CD14-positive monocyte (primary cell): Measurements from ENCODE around the gene EPPIN. TPM values are rescaled to one million over a fixed set of nuclear protein-coding genes. Genes with fewer than 3 reads are reported as not detected.

Experiments used
- DNase-seq, 3 donors: peaks; one replicate each; pipeline ENCODE4 v3.0.0-alpha.2; 2011 to 2022
- H2AFZ ChIP-seq: 2 replicates; pipeline ENCODE4 v1.6.0; 2012; ENCODE audit warnings: mild to moderate bottlenecking, low read depth, low read length, inconsistent platforms; ENCODE audit not compliant: insufficient read depth, poor library complexity, severe bottlenecking
- H3K27ac ChIP-seq, 2 donors: 1 replicate in 1 of 2; 2 replicates in 1 of 2; pipeline ENCODE4 v1.5.1; 2012 to 2013; ENCODE audit warnings: low read length in 2 of 2, control low read depth in 1 of 2, inconsistent platforms in 1 of 2, low read depth in 1 of 2, mild to moderate bottlenecking in 1 of 2
- H3K27me3 ChIP-seq, 2 donors: one replicate each; pipeline versions ENCODE4 v1.6.0 to v1.6.1; 2011 to 2013; ENCODE audit warnings: low read length in 2 of 2; ENCODE audit not compliant: control insufficient read depth in 2 of 2, insufficient read depth in 2 of 2
- H3K36me3 ChIP-seq, 2 donors: replicated peaks in 1 of 2; 1 replicate in 1 of 2; 2 replicates in 1 of 2; pipeline versions ENCODE4 v1.5.1 to v1.6.1; 2012 to 2013; ENCODE audit warnings: low read length in 2 of 2, control low read depth in 1 of 2, inconsistent platforms in 1 of 2, mild to moderate bottlenecking in 1 of 2; ENCODE audit not compliant: insufficient read depth in 2 of 2, control insufficient read depth in 1 of 2
- H3K4me1 ChIP-seq, 2 donors: 1 replicate in 1 of 2; 2 replicates in 1 of 2; pipeline versions ENCODE4 v1.5.1 to v1.6.1; 2012 to 2013; ENCODE audit warnings: low read length in 2 of 2, control low read depth in 1 of 2, inconsistent platforms in 1 of 2, mild to moderate bottlenecking in 1 of 2, moderate library complexity in 1 of 2; ENCODE audit not compliant: insufficient read depth in 2 of 2, control insufficient read depth in 1 of 2
- H3K4me2 ChIP-seq: replicated peaks from 2 replicates; pipeline ENCODE3; 2012; ENCODE audit warnings: low read length, moderate library complexity, mild to moderate bottlenecking; ENCODE audit not compliant: poor library complexity, severe bottlenecking; ENCODE audit errors: extremely low read depth
- H3K4me3 ChIP-seq, 3 experiments: fragments of 200-600 bp in 1 of 3; sonication (generic) in 1 of 3; replicated peaks in 1 of 3; 1 replicate in 2 of 3; 2 replicates in 1 of 3; pipeline ENCODE4 v1.5.1; 2011 to 2013; ENCODE audit warnings: low read length in 3 of 3, mild to moderate bottlenecking in 3 of 3, control low read depth in 2 of 3, low read depth in 2 of 3, inconsistent platforms in 1 of 3, moderate library complexity in 1 of 3
- H3K79me2 ChIP-seq: 2 replicates; pipeline ENCODE4 v1.6.0; 2012; ENCODE audit warnings: mild to moderate bottlenecking, control low read depth, inconsistent platforms, low read length, moderate library complexity; ENCODE audit not compliant: insufficient read depth
- H3K9ac ChIP-seq: 2 replicates; pipeline ENCODE4 v1.6.0; 2017; ENCODE audit warnings: low read length, mild to moderate bottlenecking; ENCODE audit not compliant: insufficient read depth, poor library complexity, severe bottlenecking
- H3K9me3 ChIP-seq, 2 donors: replicated peaks in 1 of 2; 1 replicate in 1 of 2; 2 replicates in 1 of 2; pipeline versions ENCODE4 v1.5.1 to v1.6.1; 2012 to 2013; ENCODE audit warnings: low read length in 2 of 2, control low read depth in 1 of 2; ENCODE audit not compliant: control insufficient read depth in 1 of 2, insufficient read depth in 1 of 2
- H4K20me1 ChIP-seq: 2 replicates; pipeline ENCODE4 v1.6.0; 2012; ENCODE audit warnings: mild to moderate bottlenecking, low read length, control low read depth, moderate library complexity; ENCODE audit not compliant: insufficient read depth
- H3K27ac Mint-ChIP-seq, 7 donors: one replicate each; pipeline ENCODE4 v1.8.0; 2020; ENCODE audit warnings: mild to moderate bottlenecking in 7 of 7, mixed read lengths in 7 of 7, moderate library complexity in 6 of 7, inconsistent platforms in 2 of 7
- H3K27me3 Mint-ChIP-seq, 3 donors: one replicate each; pipeline ENCODE4 v1.8.0; 2021 to 2022; ENCODE audit warnings: low read depth in 3 of 3, mild to moderate bottlenecking in 3 of 3, mixed read lengths in 3 of 3, moderate library complexity in 3 of 3, inconsistent platforms in 1 of 3
- H3K36me3 Mint-ChIP-seq, 2 donors: one replicate each; pipeline ENCODE4 v1.8.0; 2020; ENCODE audit warnings: mixed read lengths in 2 of 2, inconsistent platforms in 1 of 2, mild to moderate bottlenecking in 1 of 2
- H3K4me1 Mint-ChIP-seq: one replicate; pipeline ENCODE4 v1.8.0; 2020; ENCODE audit warnings: mild to moderate bottlenecking, mixed read lengths
- H3K4me3 Mint-ChIP-seq, 2 donors: one replicate each; pipeline ENCODE4 v1.8.0; 2020; ENCODE audit warnings: mild to moderate bottlenecking in 2 of 2, mixed read lengths in 2 of 2, moderate library complexity in 1 of 2
- H3K9me3 Mint-ChIP-seq, 7 donors: one replicate each; pipeline ENCODE4 v1.8.0; 2020 to 2022; ENCODE audit warnings: mixed read lengths in 7 of 7, mild to moderate bottlenecking in 6 of 7, moderate library complexity in 6 of 7, inconsistent platforms in 2 of 7
- WGBS: methylation state at CpG from one replicate; pipeline ENCODE4 v1.1.5; 2013; ENCODE audit warnings: missing lambda C conversion rate; ENCODE audit not compliant: insufficient coverage; 5-methylcytosine and 5-hydroxymethylcytosine counted together
- intact Hi-C, 2 donors: fragments of 100-400 bp; cut with micrococcal nuclease; formaldehyde crosslinking; loops; one replicate each; pipeline versions ENCODE4 v1.15.0 to v1.15.1; 2023
- polyA plus RNA-seq, 3 donors: library from polyadenylated mRNA; depleted of rRNA in 1 of 3; unstranded in 2 of 3; stranded (reverse) in 1 of 3; fragments of 300-500 nt in 2 of 3; fragments of >200 nt in 1 of 3; fragmentation: Illumina TruSeq in 2 of 3; gene quantifications; 1 replicate in 2 of 3; 2 replicates in 1 of 3; pipeline ENCODE4 v1.2.3, GENCODE V29; 2012 to 2021
- TF ChIP-seq, protein P1 (sequence below): fragments of 200-600 bp; IDR thresholded peaks from one replicate; pipeline ENCODE4 v1.8.0; 2022; ENCODE audit warnings: antibody characterized with exemption, mild to moderate bottlenecking

The EPPIN gene
- polyA plus RNA-seq, 3 donors = not detected

DNA sequence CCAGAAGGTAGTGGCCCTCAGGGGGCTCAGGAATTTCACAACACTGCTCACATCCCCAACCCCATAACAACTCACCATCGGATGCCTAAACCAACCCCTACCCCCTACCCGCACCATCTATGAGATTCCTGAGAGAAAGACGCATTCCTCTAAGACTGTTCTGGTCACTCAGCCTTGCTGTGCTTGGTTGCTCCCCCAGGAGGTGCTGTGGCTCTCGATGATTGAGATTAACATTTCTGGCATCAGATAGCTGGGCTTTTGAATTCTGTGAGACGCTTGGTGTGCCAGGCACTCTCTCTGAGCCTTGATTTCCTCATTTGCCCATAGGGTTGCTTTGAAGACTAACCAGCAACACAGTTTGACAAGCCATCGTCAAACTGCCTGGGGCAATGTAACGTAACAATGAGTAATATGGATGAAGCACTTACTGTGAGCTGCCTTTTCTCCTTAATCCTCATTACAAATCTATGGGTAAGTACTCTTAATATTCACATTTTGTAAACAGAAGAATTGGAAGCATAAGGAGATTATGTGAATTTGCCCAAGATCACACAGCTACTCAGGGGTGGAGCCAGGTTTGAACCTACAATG, 8.9 kb downstream of the EPPIN start:
- no peaks in the 10 kb centered on the region for H3K36me3 Mint-ChIP-seq

DNA sequence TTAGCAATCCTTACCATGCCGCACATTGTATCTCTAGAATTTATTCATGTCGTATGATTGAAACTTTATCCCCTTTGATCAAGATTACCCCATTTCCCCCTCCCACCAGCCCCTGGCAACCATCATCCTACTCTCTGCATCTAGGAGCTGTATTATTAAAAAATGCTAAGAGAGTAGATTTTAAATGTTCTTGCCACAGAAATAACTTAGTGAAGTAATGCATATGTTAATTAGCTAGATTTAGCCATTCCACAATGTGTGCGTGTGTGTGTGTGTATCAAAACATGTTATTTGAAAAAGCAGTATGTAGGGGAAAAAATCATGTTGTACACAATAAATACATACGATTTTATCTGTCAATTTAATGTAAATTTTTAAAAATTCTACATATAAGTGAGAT, 19.9 kb downstream of the EPPIN start:
- no CpG with 5 or more reads among the region's 4 CpGs for WGBS

More for the DNA sequence above, 8.9 kb downstream of the EPPIN start:
- no peak overlapping the region for H3K4me3 ChIP-seq
- no peaks in the 10 kb centered on the region for H4K20me1 ChIP-seq
- H3K4me1 ChIP-seq = no peaks in the 10 kb centered on the region
- peaks cover 4 to 10% (median 5%) of the 10 kb centered on the region in 3 donors for H3K27me3 Mint-ChIP-seq
- H3K9me3 Mint-ChIP-seq = peaks cover 0 to 2% (median 0%) of the 10 kb centered on the region in 7 donors
- TF ChIP-seq, protein P1, sequence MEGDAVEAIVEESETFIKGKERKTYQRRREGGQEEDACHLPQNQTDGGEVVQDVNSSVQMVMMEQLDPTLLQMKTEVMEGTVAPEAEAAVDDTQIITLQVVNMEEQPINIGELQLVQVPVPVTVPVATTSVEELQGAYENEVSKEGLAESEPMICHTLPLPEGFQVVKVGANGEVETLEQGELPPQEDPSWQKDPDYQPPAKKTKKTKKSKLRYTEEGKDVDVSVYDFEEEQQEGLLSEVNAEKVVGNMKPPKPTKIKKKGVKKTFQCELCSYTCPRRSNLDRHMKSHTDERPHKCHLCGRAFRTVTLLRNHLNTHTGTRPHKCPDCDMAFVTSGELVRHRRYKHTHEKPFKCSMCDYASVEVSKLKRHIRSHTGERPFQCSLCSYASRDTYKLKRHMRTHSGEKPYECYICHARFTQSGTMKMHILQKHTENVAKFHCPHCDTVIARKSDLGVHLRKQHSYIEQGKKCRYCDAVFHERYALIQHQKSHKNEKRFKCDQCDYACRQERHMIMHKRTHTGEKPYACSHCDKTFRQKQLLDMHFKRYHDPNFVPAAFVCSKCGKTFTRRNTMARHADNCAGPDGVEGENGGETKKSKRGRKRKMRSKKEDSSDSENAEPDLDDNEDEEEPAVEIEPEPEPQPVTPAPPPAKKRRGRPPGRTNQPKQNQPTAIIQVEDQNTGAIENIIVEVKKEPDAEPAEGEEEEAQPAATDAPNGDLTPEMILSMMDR = no peak
- no peak overlapping the region for H2AFZ ChIP-seq
- no peak overlapping the region for H3K27ac ChIP-seq
- H3K36me3 ChIP-seq = no peaks in the 10 kb centered on the region
- H3K4me1 Mint-ChIP-seq = no peaks in the 10 kb centered on the region
- H3K4me2 ChIP-seq = no peak overlapping the region
- 78% methylated on average over 5 of the region's 7 CpGs for WGBS
- no peak for DNase-seq
- intact Hi-C loops = no loop called here
- no peak overlapping the region for H3K4me3 Mint-ChIP-seq
- no peak overlapping the region for H3K27ac Mint-ChIP-seq
- no peaks in the 10 kb centered on the region for H3K9me3 ChIP-seq
- H3K27me3 ChIP-seq = peaks cover 0 to 2% of the 10 kb centered on the region in 2 donors
- no peaks in the 10 kb centered on the region for H3K79me2 ChIP-seq
- H3K9ac ChIP-seq = no peak overlapping the region

More for the DNA sequence above, 19.9 kb downstream of the EPPIN start:
- no peaks in the 10 kb centered on the region for H3K79me2 ChIP-seq
- H3K4me2 ChIP-seq = no peak overlapping the region
- no peak for DNase-seq
- H3K36me3 ChIP-seq = no peaks in the 10 kb centered on the region
- intact Hi-C loops = no loop called here
- H3K27me3 ChIP-seq = peaks cover 8 to 11% of the 10 kb centered on the region in 2 donors
- TF ChIP-seq, protein P1 = no peak
- no peak overlapping the region for H3K27ac Mint-ChIP-seq
- no peak overlapping the region for H3K4me3 ChIP-seq
- H3K4me1 Mint-ChIP-seq = peaks cover 1% of the 10 kb centered on the region
- H4K20me1 ChIP-seq = no peaks in the 10 kb centered on the region
- no peaks in the 10 kb centered on the region for H3K9me3 ChIP-seq
- H3K4me1 ChIP-seq = no peaks in the 10 kb centered on the region
- peaks cover 5 to 28% (median 15%) of the 10 kb centered on the region in 3 donors for H3K27me3 Mint-ChIP-seq
- no peak overlapping the region for H3K9ac ChIP-seq
- no peak overlapping the region for H2AFZ ChIP-seq
- peaks cover 0 to 4% (median 0%) of the 10 kb centered on the region in 7 donors for H3K9me3 Mint-ChIP-seq
- H3K27ac ChIP-seq = no peak overlapping the region
- no peak overlapping the region for H3K4me3 Mint-ChIP-seq
- H3K36me3 Mint-ChIP-seq = no peaks in the 10 kb centered on the region
